H9 (cell line): ENCODE results near the gene GHRL. TPM values are rescaled to one million over a fixed set of nuclear protein-coding genes. Genes with fewer than 3 reads are reported as not detected.
"Not testable (repeated sequence)": the region's sequence is repeated elsewhere in the genome, so short reads cannot be mapped to it uniquely, and the experiment has no call there.

Source experiments
- DNase-seq: peaks from one replicate; pipeline ENCODE4 v3.0.0-alpha.2; 2017
- H2AFZ ChIP-seq: one replicate; pipeline ENCODE4 v1.6.1; 2013; ENCODE audit warnings: mild to moderate bottlenecking, low read length, control low read depth, moderate library complexity
- H2AK5ac ChIP-seq: 2 replicates; pipeline ENCODE4 v1.6.1; 2013; ENCODE audit warnings: low read length, control low read depth, mixed read lengths; ENCODE audit not compliant: insufficient read length
- H2BK120ac ChIP-seq: one replicate; pipeline ENCODE4 v1.6.1; 2013; ENCODE audit warnings: low read depth, mild to moderate bottlenecking, low read length, control low read depth, inconsistent platforms; ENCODE audit not compliant: poor library complexity, severe bottlenecking
- H2BK12ac ChIP-seq: 2 replicates; pipeline ENCODE4 v1.6.1; 2013; ENCODE audit warnings: low read length, control low read depth, mixed read lengths, low read depth; ENCODE audit not compliant: insufficient read length
- H2BK15ac ChIP-seq: 2 replicates; pipeline ENCODE4 v1.6.1; 2013; ENCODE audit warnings: low read depth, low read length, control low read depth
- H2BK20ac ChIP-seq: one replicate; pipeline ENCODE4 v1.6.1; 2013; ENCODE audit warnings: low read depth, mild to moderate bottlenecking, low read length, control low read depth, inconsistent platforms; ENCODE audit not compliant: poor library complexity, severe bottlenecking
- H2BK5ac ChIP-seq: 2 replicates; pipeline ENCODE4 v1.6.1; 2013; ENCODE audit warnings: low read length, control low read depth, mixed read lengths; ENCODE audit not compliant: insufficient read length
- H3K14ac ChIP-seq: 2 replicates; pipeline ENCODE4 v1.6.1; 2013; ENCODE audit warnings: low read length, control low read depth; ENCODE audit not compliant: insufficient read depth
- H3K18ac ChIP-seq: 2 replicates; pipeline ENCODE4 v1.6.1; 2013; ENCODE audit warnings: low read depth, mild to moderate bottlenecking, mixed read lengths, low read length, control low read depth; ENCODE audit not compliant: insufficient read length
- H3K23ac ChIP-seq: 2 replicates; pipeline ENCODE4 v1.6.1; 2013; ENCODE audit warnings: low read length, control low read depth, mixed read lengths, low read depth; ENCODE audit not compliant: insufficient read length
- H3K23me2 ChIP-seq: 2 replicates; pipeline ENCODE4 v1.6.1; 2013; ENCODE audit warnings: low read depth, mild to moderate bottlenecking, mixed read lengths, low read length, control low read depth; ENCODE audit not compliant: insufficient read length, poor library complexity, severe bottlenecking
- H3K27ac ChIP-seq: 2 replicates; pipeline ENCODE4 v1.5.1; 2013; ENCODE audit warnings: low read length, control low read depth, mixed read lengths, low read depth; ENCODE audit not compliant: insufficient read length
- H3K27me3 ChIP-seq: 2 replicates; pipeline ENCODE4 v1.6.1; 2013; ENCODE audit warnings: low read length, control low read depth, inconsistent platforms; ENCODE audit not compliant: insufficient read depth
- H3K4ac ChIP-seq: 2 replicates; pipeline ENCODE4 v1.6.1; 2013; ENCODE audit warnings: low read depth, mild to moderate bottlenecking, control low read depth, inconsistent platforms, low read length, moderate library complexity
- H3K4me1 ChIP-seq: 2 replicates; pipeline ENCODE4 v1.6.1; 2013; ENCODE audit warnings: low read length, control low read depth, inconsistent platforms; ENCODE audit not compliant: insufficient read depth
- H3K4me2 ChIP-seq: 2 replicates; pipeline ENCODE4 v1.6.1; 2013; ENCODE audit warnings: low read length, control low read depth, mixed read lengths; ENCODE audit not compliant: insufficient read length, insufficient read depth
- H3K56ac ChIP-seq: 2 replicates; pipeline ENCODE4 v1.6.1; 2013; ENCODE audit warnings: low read depth, mild to moderate bottlenecking, mixed read lengths, low read length, control low read depth; ENCODE audit not compliant: insufficient read length
- H3K79me1 ChIP-seq: 2 replicates; pipeline ENCODE4 v1.6.1; 2013; ENCODE audit warnings: low read depth, mild to moderate bottlenecking, moderate library complexity, low read length, control low read depth, inconsistent platforms; ENCODE audit not compliant: insufficient read depth, poor library complexity, severe bottlenecking
- H3K79me2 ChIP-seq: 2 replicates; pipeline ENCODE4 v1.6.1; 2013; ENCODE audit warnings: low read length, control low read depth, inconsistent platforms; ENCODE audit not compliant: insufficient read depth
- H3K9ac ChIP-seq: 2 replicates; pipeline ENCODE4 v1.6.1; 2013; ENCODE audit warnings: low read length, control low read depth, mixed read lengths; ENCODE audit not compliant: insufficient read length; ENCODE audit errors: extremely low read depth
- H3K9me3 ChIP-seq: one replicate; pipeline ENCODE4 v1.6.1; 2013; ENCODE audit warnings: low read depth, low read length, inconsistent platforms; ENCODE audit not compliant: control insufficient read depth
- H3T11ph ChIP-seq: one replicate; pipeline ENCODE4 v1.6.1; 2013; ENCODE audit warnings: mild to moderate bottlenecking, low read length, control low read depth, inconsistent platforms
- H4K20me1 ChIP-seq: one replicate; pipeline ENCODE4 v1.6.1; 2013; ENCODE audit not compliant: control insufficient read depth, insufficient read length, insufficient read depth
- H4K5ac ChIP-seq: 2 replicates; pipeline ENCODE4 v1.6.1; 2013; ENCODE audit warnings: low read depth, mild to moderate bottlenecking, mixed read lengths, low read length, control low read depth; ENCODE audit not compliant: insufficient read length
- H4K8ac ChIP-seq: replicated peaks from 2 replicates; pipeline ENCODE4 v1.6.1; 2013; ENCODE audit warnings: low read length, control low read depth, mixed read lengths, low read depth; ENCODE audit not compliant: insufficient read length
- H4K91ac ChIP-seq: 2 replicates; pipeline ENCODE4 v1.6.1; 2013; ENCODE audit warnings: low read depth, mild to moderate bottlenecking, moderate library complexity, mixed read lengths, low read length, control low read depth; ENCODE audit not compliant: insufficient read length
- H3K27ac Mint-ChIP-seq, 3 experiments: 2 replicates in 2 of 3; 3 replicates in 1 of 3; pipeline ENCODE4 v1.8.0; 2020 to 2021; ENCODE audit warnings: mixed read lengths in 3 of 3, mild to moderate bottlenecking in 1 of 3, moderate library complexity in 1 of 3
- H3K27me3 Mint-ChIP-seq: 2 replicates; pipeline ENCODE4 v1.8.0; 2021; ENCODE audit warnings: low read depth, mild to moderate bottlenecking, moderate library complexity, mixed read lengths
- H3K36me3 Mint-ChIP-seq, 3 experiments: 2 replicates in 2 of 3; 3 replicates in 1 of 3; pipeline ENCODE4 v1.8.0; 2020 to 2021; ENCODE audit warnings: low read depth in 3 of 3, mixed read lengths in 3 of 3; ENCODE audit not compliant: insufficient read depth in 1 of 3
- H3K4me1 Mint-ChIP-seq, 2 experiments: 2 replicates each; pipeline ENCODE4 v1.8.0; 2020; ENCODE audit warnings: mixed read lengths in 2 of 2
- H3K4me3 Mint-ChIP-seq, 2 experiments: 2 replicates in 1 of 2; 3 replicates in 1 of 2; pipeline ENCODE4 v1.8.0; 2020 to 2021; ENCODE audit warnings: mild to moderate bottlenecking in 2 of 2, mixed read lengths in 2 of 2, moderate library complexity in 1 of 2
- H3K9me3 Mint-ChIP-seq, 2 experiments: 2 replicates in 1 of 2; 3 replicates in 1 of 2; pipeline ENCODE4 v1.8.0; 2020; ENCODE audit warnings: mild to moderate bottlenecking in 2 of 2, mixed read lengths in 2 of 2, moderate library complexity in 1 of 2
- CTCF ChIP-seq: fragments of 200-600 bp; sonication (generic); conservative IDR thresholded peaks from 3 replicates; pipeline ENCODE4 v1.8.0; 2021; ENCODE audit warnings: antibody characterized with exemption, mild to moderate bottlenecking
- whole genome bisulfite sequencing: extraction: QIAGEN DNeasy Blood & Tissue Kit; methylation state at CpG from one replicate; pipeline ENCODE4 v1.1.7; 2013; ENCODE audit warnings: missing lambda C conversion rate, low lambda C conversion rate, mixed read lengths; ENCODE audit not compliant: insufficient read length; ENCODE audit errors: extremely low coverage; 5-methylcytosine and 5-hydroxymethylcytosine counted together
- total RNA-seq: library from RNA; stranded (reverse); gene quantifications from 2 replicates; pipeline ENCODE4 v1.2.1, GENCODE V29; 2021

GHRL gene
- total RNA-seq, 1 experiment from 2014 or later, result 1.3 TPM

- Histone ChIP-seq H4K5ac (no peak overlapping the region), H2BK12ac (no peak overlapping the region), H4K8ac (no peak overlapping the region), H3K9ac (no peak overlapping the region), H3K27ac (no peak overlapping the region), H3K56ac (no peak overlapping the region), H3K27me3 (no peaks in the 10 kb centered on the region), H3K4ac (no peak overlapping the region), H3K9me3 (no peaks in the 10 kb centered on the region), H3T11ph (no peak overlapping the region), H2AK5ac (no peak overlapping the region), H4K91ac (no peak overlapping the region), H3K79me2 (peaks cover 8% of the 10 kb centered on the region; the same call in 1 of the 2 replicates), H2BK20ac (no peak overlapping the region), H3K23me2 (no peaks in the 10 kb centered on the region), H3K4me1 (no peaks in the 10 kb centered on the region), H3K14ac (no peak overlapping the region), H2AFZ (no peak overlapping the region), H4K20me1 (no peaks in the 10 kb centered on the region), H2BK120ac (no peak overlapping the region), H2BK5ac (no peak overlapping the region), H2BK15ac (no peak overlapping the region), H3K18ac (no peak overlapping the region), H3K4me2 (no peak overlapping the region), H3K79me1 (peaks cover 4% of the 10 kb centered on the region), H3K23ac (no peak overlapping the region)
- no CpG with 5 or more reads among the region's 2 CpGs for WGBS
- no peak for TF ChIP-seq CTCF
- no peak for DNase-seq
- Mint-ChIP-seq H3K36me3 (peaks cover 13 to 65% (median 34%) of the 10 kb centered on the region in 3 experiments; a peak in 6 of 7 replicates), H3K4me1 (peaks cover 0 to 2% of the 10 kb centered on the region in 2 experiments; a peak in 1 of 4 replicates), H3K4me3 (no peak overlapping the region), H3K27me3 (no peaks in the 10 kb centered on the region; the same call in 1 of the 2 replicates), H3K9me3 (no peaks in the 10 kb centered on the region), H3K27ac (peak overlapping the region in 1 of 3 experiments; percentile 53; a peak in 1 of 7 replicates)
Measured at GRCh38 chr3:10272977-10273376, 19.8 kb downstream of the GHRL start.

GRCh38 chr3:10272476-10272875, 20.3 kb downstream of the GHRL start:
- H4K20me1 ChIP-seq, H2AK5ac ChIP-seq, H3K27ac ChIP-seq, H2AFZ ChIP-seq, H3T11ph ChIP-seq, H3K23me2 ChIP-seq, H4K5ac ChIP-seq, H2BK5ac ChIP-seq, H3K27ac Mint-ChIP-seq, H3K79me1 ChIP-seq, H3K14ac ChIP-seq, H3K4me1 ChIP-seq, H3K4me2 ChIP-seq, H3K23ac ChIP-seq, H3K4ac ChIP-seq, H4K8ac ChIP-seq, H3K18ac ChIP-seq, H2BK120ac ChIP-seq, H2BK12ac ChIP-seq, H3K9me3 Mint-ChIP-seq, H2BK20ac ChIP-seq, H3K4me3 Mint-ChIP-seq, DNase-seq, H3K9me3 ChIP-seq, H2BK15ac ChIP-seq, H3K56ac ChIP-seq, H3K79me2 ChIP-seq, H3K4me1 Mint-ChIP-seq, H4K91ac ChIP-seq, H3K27me3 ChIP-seq, H3K9ac ChIP-seq, H3K27me3 Mint-ChIP-seq: not testable (repeated sequence)
- H3K36me3 Mint-ChIP-seq, result peaks cover 13 to 63% (median 34%) of the 10 kb centered on the region in 3 experiments; a peak in 6 of 7 replicates
- no CpG with 5 or more reads among the region's 11 CpGs for WGBS
